OCI-LY1 (cell line): Measurements from ENCODE around the gene ZNF146.
"Not testable (repeated sequence)": the region's sequence is repeated elsewhere in the genome, so short reads cannot be mapped to it uniquely, and the experiment has no call there.

Experiments
- H2AFZ ChIP-seq: fragments of 200-600 bp; sonication (generic), shearing (Covaris generic); 2 replicates; pipeline ENCODE4 v1.6.0; 2014; ENCODE audit warnings: antibody characterized with exemption, mild to moderate bottlenecking, low read length
- H3F3A ChIP-seq: fragments of 200-600 bp; sonication (generic), shearing (Covaris generic); 2 replicates; pipeline ENCODE4 v1.6.0; 2014; ENCODE audit warnings: mild to moderate bottlenecking, antibody characterized with exemption, low read length, moderate library complexity; ENCODE audit not compliant: insufficient read depth
- H3K27ac ChIP-seq: fragments of 200-600 bp; sonication (generic); 2 replicates; pipeline ENCODE4 v1.5.1; 2014; ENCODE audit warnings: low read length, mixed run types, mild to moderate bottlenecking, low read depth; ENCODE audit not compliant: poor library complexity, severe bottlenecking
- H3K27me3 ChIP-seq: fragments of 200-600 bp; sonication (generic); 2 replicates; pipeline ENCODE4 v1.6.0; 2014; ENCODE audit warnings: antibody characterized with exemption, mild to moderate bottlenecking, low read length, moderate library complexity; ENCODE audit not compliant: insufficient read depth
- H3K36me3 ChIP-seq: fragments of 200-600 bp; sonication (generic); 2 replicates; pipeline ENCODE4 v1.6.1; 2014; ENCODE audit warnings: mild to moderate bottlenecking, antibody characterized with exemption, low read length, moderate library complexity, mixed read lengths; ENCODE audit not compliant: insufficient read depth
- H3K4me1 ChIP-seq: fragments of 200-600 bp; sonication (generic); 2 replicates; pipeline ENCODE4 v1.5.1; 2014; ENCODE audit warnings: mild to moderate bottlenecking, low read length, moderate library complexity; ENCODE audit not compliant: insufficient read depth, severe bottlenecking
- H3K4me2 ChIP-seq: fragments of 200-600 bp; sonication (generic), shearing (Covaris generic); 2 replicates; pipeline ENCODE4 v1.6.1; 2014; ENCODE audit warnings: low read length
- H3K4me3 ChIP-seq: fragments of 200-600 bp; sonication (generic); 2 replicates; pipeline ENCODE4 v1.5.1; 2014; ENCODE audit warnings: low read length, low read depth, mild to moderate bottlenecking, mixed read lengths; ENCODE audit not compliant: poor library complexity, severe bottlenecking
- H3K79me2 ChIP-seq: fragments of 200-600 bp; shearing (Covaris generic); 2 replicates; pipeline ENCODE4 v1.6.1; 2016; ENCODE audit warnings: mixed run types, low read length, mixed read lengths; ENCODE audit not compliant: insufficient read depth
- H3K9ac ChIP-seq: fragments of 200-600 bp; sonication (generic), shearing (Covaris generic); 2 replicates; pipeline ENCODE4 v1.6.1; 2014; ENCODE audit warnings: mild to moderate bottlenecking, low read length, mixed read lengths
- H3K9me2 ChIP-seq: fragments of 200-600 bp; sonication (generic), shearing (Covaris generic); 2 replicates; pipeline ENCODE4 v1.6.1; 2014; ENCODE audit warnings: low read depth, mild to moderate bottlenecking, low read length, mixed read lengths
- H3K9me3 ChIP-seq: fragments of 200-600 bp; shearing (Covaris generic); 2 replicates; pipeline ENCODE4 v1.6.1; 2014; ENCODE audit warnings: low read length, mixed read lengths
- H4K20me1 ChIP-seq: fragments of 200-600 bp; sonication (generic), shearing (Covaris generic); 2 replicates; pipeline ENCODE4 v1.6.0; 2016; ENCODE audit warnings: mild to moderate bottlenecking, low read length; ENCODE audit not compliant: insufficient read depth
- CTCF ChIP-seq: fragments of 200-600 bp; sonication (generic), shearing (Covaris generic); IDR thresholded peaks from 2 replicates; pipeline ENCODE4 v1.5.1; 2017; ENCODE audit warnings: mild to moderate bottlenecking, antibody characterized with exemption, low read length, moderate library complexity, mixed read lengths
- EZH2 ChIP-seq: fragments of 200-600 bp; sonication (generic), shearing (Covaris generic); IDR thresholded peaks from 2 replicates; pipeline ENCODE4 v1.8.0; 2017; ENCODE audit warnings: borderline replicate concordance, mixed run types, mild to moderate bottlenecking, antibody characterized with exemption, low read length, moderate library complexity, mixed read lengths

Gene ZNF146

GRCh38 chr19:36265856-36266374, 51.0 kb downstream of the ZNF146 start:
- Histone ChIP-seq H3K4me2 (no peak overlapping the region), H4K20me1 (no peaks in the 10 kb centered on the region), H3K4me3 (no peak overlapping the region), H3K9me3 (no peaks in the 10 kb centered on the region), H3K9ac (no peak overlapping the region), H3F3A (no peaks in the 10 kb centered on the region), H2AFZ (no peak overlapping the region), H3K79me2 (no peaks in the 10 kb centered on the region), H3K9me2 (no peaks in the 10 kb centered on the region), H3K27me3 (no peaks in the 10 kb centered on the region), H3K27ac (no peak overlapping the region), H3K36me3 (no peaks in the 10 kb centered on the region), H3K4me1 (no peaks in the 10 kb centered on the region)
- TF ChIP-seq EZH2: no peak
- no peak for TF ChIP-seq CTCF

GRCh38 chr19:36266375-36266961, 51.6 kb downstream of the ZNF146 start:
- no peak overlapping the region for H2AFZ ChIP-seq
- no peak overlapping the region for H3K4me3 ChIP-seq
- no peaks in the 10 kb centered on the region for H3K4me1 ChIP-seq
- H3K4me2 ChIP-seq: no peak overlapping the region
- no peak overlapping the region for H3K9ac ChIP-seq
- no peaks in the 10 kb centered on the region for H3K27me3 ChIP-seq
- no peak overlapping the region for H3K27ac ChIP-seq
- H3K79me2 ChIP-seq: no peaks in the 10 kb centered on the region
- H3F3A ChIP-seq: no peaks in the 10 kb centered on the region
- no peaks in the 10 kb centered on the region for H4K20me1 ChIP-seq
- H3K9me2 ChIP-seq: no peaks in the 10 kb centered on the region
- no peak for TF ChIP-seq EZH2
- no peak for TF ChIP-seq CTCF
- H3K36me3 ChIP-seq: no peaks in the 10 kb centered on the region
- no peaks in the 10 kb centered on the region for H3K9me3 ChIP-seq

GRCh38 chr19:36267061-36267845, 52.3 kb downstream of the ZNF146 start:
- Histone ChIP-seq H3K9ac (no peak overlapping the region), H3K36me3 (no peaks in the 10 kb centered on the region), H3K79me2 (no peaks in the 10 kb centered on the region), H3K4me1 (no peaks in the 10 kb centered on the region), H3F3A (no peaks in the 10 kb centered on the region), H3K4me3 (no peak overlapping the region), H2AFZ (no peak overlapping the region), H3K9me2 (no peaks in the 10 kb centered on the region), H3K27ac (no peak overlapping the region), H4K20me1 (no peaks in the 10 kb centered on the region), H3K9me3 (no peaks in the 10 kb centered on the region), H3K4me2 (no peak overlapping the region), H3K27me3 (no peaks in the 10 kb centered on the region)
- TF ChIP-seq CTCF: no peak
- no peak for TF ChIP-seq EZH2

- H3K4me3 ChIP-seq, H2AFZ ChIP-seq, H3K4me2 ChIP-seq, H4K20me1 ChIP-seq, H3K79me2 ChIP-seq, H3K27ac ChIP-seq, H3K9me2 ChIP-seq, H3K4me1 ChIP-seq, H3K9ac ChIP-seq, H3F3A ChIP-seq, H3K36me3 ChIP-seq, H3K9me3 ChIP-seq, H3K27me3 ChIP-seq: not testable (repeated sequence)
Measured at GRCh38 chr19:36268081-36268480, 53.2 kb downstream of the ZNF146 start.

- H3F3A ChIP-seq, H2AFZ ChIP-seq, H3K4me1 ChIP-seq, H3K27me3 ChIP-seq, H3K4me2 ChIP-seq, H3K9me3 ChIP-seq, H3K36me3 ChIP-seq, H3K9me2 ChIP-seq, H3K79me2 ChIP-seq, H3K9ac ChIP-seq, H4K20me1 ChIP-seq, H3K4me3 ChIP-seq, H3K27ac ChIP-seq: not testable (repeated sequence)
Measured at GRCh38 chr19:36268591-36268990, 53.7 kb downstream of the ZNF146 start.
